ENCODE measurements around the gene RASGRF1. TPM values are rescaled to one million over a fixed set of nuclear protein-coding genes. Genes with fewer than 3 reads are reported as not detected.

The RASGRF1 gene
- polyA plus RNA-seq, 1 donor from 2014 or later = 11.0 TPM

DNA sequence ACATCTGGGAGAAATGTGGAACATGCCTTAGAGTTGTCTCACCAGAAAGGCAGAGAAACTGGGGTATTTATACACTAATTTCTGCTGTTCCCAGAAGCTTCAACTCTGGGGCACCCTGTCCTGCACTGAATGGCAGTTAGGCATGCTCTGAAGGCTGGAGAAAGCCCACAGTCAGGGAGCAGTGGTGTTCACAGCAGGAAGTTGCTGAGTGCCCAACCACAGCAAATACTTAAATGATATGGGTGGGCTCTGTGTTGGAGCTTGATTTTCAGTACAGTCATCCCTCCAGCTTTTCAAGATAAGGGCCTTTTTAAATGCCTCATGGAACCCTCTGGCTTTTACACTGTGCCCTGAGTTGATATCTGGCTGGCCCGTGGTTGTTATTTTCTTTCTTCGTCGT, 38.7 kb upstream of the RASGRF1 start:
- no peak overlapping the region for H2AFZ ChIP-seq (ENCODE audit: low read depth, low read length)
- TF ChIP-seq MXI1 (conservative IDR thresholded peaks at IDR 0.05; ENCODE audit: poor library complexity, severe bottlenecking) (no peak), RAD21 (conservative IDR thresholded peaks at IDR 0.05) (no peak), EP300 (conservative IDR thresholded peaks at IDR 0.05; ENCODE audit: poor library complexity, severe bottlenecking) (no peak), POLR2AphosphoS5 (IDR thresholded peaks at IDR 0.05) (no peak), TAF1 (IDR thresholded peaks at IDR 0.05; ENCODE audit: low read depth) (no peak), EZH2 (IDR thresholded peaks at IDR 0.05; ENCODE audit: borderline replicate concordance, insufficient read depth, low read length, poor library complexity, severe bottlenecking) (no peak), SMC3 (conservative IDR thresholded peaks at IDR 0.05; ENCODE audit: poor library complexity) (no peak)
- TF ChIP-seq, protein P1, sequence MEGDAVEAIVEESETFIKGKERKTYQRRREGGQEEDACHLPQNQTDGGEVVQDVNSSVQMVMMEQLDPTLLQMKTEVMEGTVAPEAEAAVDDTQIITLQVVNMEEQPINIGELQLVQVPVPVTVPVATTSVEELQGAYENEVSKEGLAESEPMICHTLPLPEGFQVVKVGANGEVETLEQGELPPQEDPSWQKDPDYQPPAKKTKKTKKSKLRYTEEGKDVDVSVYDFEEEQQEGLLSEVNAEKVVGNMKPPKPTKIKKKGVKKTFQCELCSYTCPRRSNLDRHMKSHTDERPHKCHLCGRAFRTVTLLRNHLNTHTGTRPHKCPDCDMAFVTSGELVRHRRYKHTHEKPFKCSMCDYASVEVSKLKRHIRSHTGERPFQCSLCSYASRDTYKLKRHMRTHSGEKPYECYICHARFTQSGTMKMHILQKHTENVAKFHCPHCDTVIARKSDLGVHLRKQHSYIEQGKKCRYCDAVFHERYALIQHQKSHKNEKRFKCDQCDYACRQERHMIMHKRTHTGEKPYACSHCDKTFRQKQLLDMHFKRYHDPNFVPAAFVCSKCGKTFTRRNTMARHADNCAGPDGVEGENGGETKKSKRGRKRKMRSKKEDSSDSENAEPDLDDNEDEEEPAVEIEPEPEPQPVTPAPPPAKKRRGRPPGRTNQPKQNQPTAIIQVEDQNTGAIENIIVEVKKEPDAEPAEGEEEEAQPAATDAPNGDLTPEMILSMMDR (IDR thresholded peaks at IDR 0.05; ENCODE audit: poor library complexity, severe bottlenecking) = no peak
- TF ChIP-seq, protein P2, sequence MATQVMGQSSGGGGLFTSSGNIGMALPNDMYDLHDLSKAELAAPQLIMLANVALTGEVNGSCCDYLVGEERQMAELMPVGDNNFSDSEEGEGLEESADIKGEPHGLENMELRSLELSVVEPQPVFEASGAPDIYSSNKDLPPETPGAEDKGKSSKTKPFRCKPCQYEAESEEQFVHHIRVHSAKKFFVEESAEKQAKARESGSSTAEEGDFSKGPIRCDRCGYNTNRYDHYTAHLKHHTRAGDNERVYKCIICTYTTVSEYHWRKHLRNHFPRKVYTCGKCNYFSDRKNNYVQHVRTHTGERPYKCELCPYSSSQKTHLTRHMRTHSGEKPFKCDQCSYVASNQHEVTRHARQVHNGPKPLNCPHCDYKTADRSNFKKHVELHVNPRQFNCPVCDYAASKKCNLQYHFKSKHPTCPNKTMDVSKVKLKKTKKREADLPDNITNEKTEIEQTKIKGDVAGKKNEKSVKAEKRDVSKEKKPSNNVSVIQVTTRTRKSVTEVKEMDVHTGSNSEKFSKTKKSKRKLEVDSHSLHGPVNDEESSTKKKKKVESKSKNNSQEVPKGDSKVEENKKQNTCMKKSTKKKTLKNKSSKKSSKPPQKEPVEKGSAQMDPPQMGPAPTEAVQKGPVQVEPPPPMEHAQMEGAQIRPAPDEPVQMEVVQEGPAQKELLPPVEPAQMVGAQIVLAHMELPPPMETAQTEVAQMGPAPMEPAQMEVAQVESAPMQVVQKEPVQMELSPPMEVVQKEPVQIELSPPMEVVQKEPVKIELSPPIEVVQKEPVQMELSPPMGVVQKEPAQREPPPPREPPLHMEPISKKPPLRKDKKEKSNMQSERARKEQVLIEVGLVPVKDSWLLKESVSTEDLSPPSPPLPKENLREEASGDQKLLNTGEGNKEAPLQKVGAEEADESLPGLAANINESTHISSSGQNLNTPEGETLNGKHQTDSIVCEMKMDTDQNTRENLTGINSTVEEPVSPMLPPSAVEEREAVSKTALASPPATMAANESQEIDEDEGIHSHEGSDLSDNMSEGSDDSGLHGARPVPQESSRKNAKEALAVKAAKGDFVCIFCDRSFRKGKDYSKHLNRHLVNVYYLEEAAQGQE (IDR thresholded peaks at IDR 0.05; ENCODE audit: borderline replicate concordance) = no peak
- H3K79me2 ChIP-seq (replicated peaks; ENCODE audit: insufficient read depth, low read length) = no peaks in the 10 kb centered on the region
- no peak overlapping the region for H3K4me2 ChIP-seq (ENCODE audit: low read length)
- no peaks in the 10 kb centered on the region for H3K9me2 ChIP-seq (ENCODE audit: insufficient read depth, low read length)
- peaks cover 4% of the 10 kb centered on the region for H3K9me3 ChIP-seq (ENCODE audit: low read length)
- no peaks in the 10 kb centered on the region for H3K36me3 ChIP-seq (ENCODE audit: insufficient read depth, low read length)
- H3K27ac ChIP-seq (ENCODE audit: low read length) = no peak overlapping the region
- H3K9ac ChIP-seq (ENCODE audit: low read length) = no peak overlapping the region
- no peaks in the 10 kb centered on the region for H3F3A ChIP-seq (ENCODE audit: insufficient read depth, low read length, poor library complexity, severe bottlenecking)
- no peaks in the 10 kb centered on the region for H4K20me1 ChIP-seq (ENCODE audit: insufficient read depth)
- H3K27me3 ChIP-seq (ENCODE audit: insufficient read depth, low read depth, low read length) = no peaks in the 10 kb centered on the region
- H3K4me3 ChIP-seq (ENCODE audit: low read length) = no peak overlapping the region

DNA sequence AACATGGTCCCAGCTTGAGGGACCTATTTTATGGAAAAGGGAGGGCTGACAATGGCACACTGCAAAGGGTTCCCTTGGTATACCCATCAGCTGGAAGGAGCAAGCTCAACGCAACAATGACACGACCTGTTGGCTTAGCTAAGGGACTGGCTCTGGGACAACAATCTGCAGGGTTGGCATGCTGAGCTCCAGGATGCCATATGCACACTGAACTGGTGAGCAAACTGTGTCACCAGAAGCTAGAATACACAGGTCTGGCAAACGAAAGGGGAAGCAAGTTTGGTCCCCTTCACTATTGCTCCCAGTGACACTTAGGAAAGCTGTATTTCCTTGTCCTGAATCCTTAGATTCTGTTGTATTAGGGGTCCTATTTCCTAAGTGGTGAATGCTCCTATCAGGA, 38.0 kb upstream of the RASGRF1 start:
- Histone ChIP-seq H3K9me2 (ENCODE audit: insufficient read depth, low read length) (no peaks in the 10 kb centered on the region), H3K36me3 (ENCODE audit: insufficient read depth, low read length) (no peaks in the 10 kb centered on the region), H3K4me3 (ENCODE audit: low read length) (no peak overlapping the region), H3K79me2 (replicated peaks; ENCODE audit: insufficient read depth, low read length) (no peaks in the 10 kb centered on the region), H3K9ac (ENCODE audit: low read length) (no peak overlapping the region), H3K4me2 (ENCODE audit: low read length) (no peak overlapping the region), H4K20me1 (ENCODE audit: insufficient read depth) (no peaks in the 10 kb centered on the region), H2AFZ (ENCODE audit: low read depth, low read length) (no peak overlapping the region), H3F3A (ENCODE audit: insufficient read depth, low read length, poor library complexity, severe bottlenecking) (no peaks in the 10 kb centered on the region), H3K27ac (ENCODE audit: low read length) (no peak overlapping the region), H3K9me3 (ENCODE audit: low read length) (peaks cover 4% of the 10 kb centered on the region), H3K27me3 (ENCODE audit: insufficient read depth, low read depth, low read length) (no peaks in the 10 kb centered on the region)
- no peak for TF ChIP-seq RAD21 (conservative IDR thresholded peaks at IDR 0.05)
- TF ChIP-seq SMC3 (conservative IDR thresholded peaks at IDR 0.05; ENCODE audit: poor library complexity) = no peak
- TF ChIP-seq, protein P1 (IDR thresholded peaks at IDR 0.05; ENCODE audit: poor library complexity, severe bottlenecking) = no peak
- no peak for TF ChIP-seq EP300 (conservative IDR thresholded peaks at IDR 0.05; ENCODE audit: poor library complexity, severe bottlenecking)
- TF ChIP-seq POLR2AphosphoS5 (IDR thresholded peaks at IDR 0.05) = no peak

Data from neural cell (in vitro differentiated cells).